ENCODE results near the gene DNAJC4.

The DNAJC4 gene

GRCh38 chr11:64230985-64231365 lies 627 bp downstream of the DNAJC4 start:
- no peak for DNase-seq

GRCh38 chr11:64231546-64231945 lies 1.2 kb downstream of the DNAJC4 start:
- no peak for DNase-seq

- no peak for DNase-seq
Measured at GRCh38 chr11:64232182-64232966, 2.0 kb downstream of the DNAJC4 start.

- no peak for DNase-seq
Measured at GRCh38 chr11:64232967-64233315, 2.6 kb downstream of the DNAJC4 start.

GRCh38 chr11:64233913-64234586 lies 3.7 kb downstream of the DNAJC4 start, which contains the start of gene VEGFB:
Gene VEGFB (plus strand): TSS chr11:64234584. CDS start chr11:64234834, 250 bp downstream.
- DNase-seq, result peak; percentile 25

GRCh38 chr11:64234647-64235379 lies 4.5 kb downstream of the DNAJC4 start:
- no peak for DNase-seq

- DNase-seq, result no peak
Measured at GRCh38 chr11:64235437-64236161, 5.3 kb downstream of the DNAJC4 start.

- no peak for DNase-seq
Measured at GRCh38 chr11:64237484-64237951, 7.2 kb downstream of the DNAJC4 start.

- DNase-seq, result no peak
Measured at GRCh38 chr11:64238076-64238475, 7.7 kb downstream of the DNAJC4 start.

- DNase-seq, result peak; percentile 68
Measured at GRCh38 chr11:64238999-64239398, 8.7 kb downstream of the DNAJC4 start.

GRCh38 chr11:64239662-64240434 lies 9.5 kb downstream of the DNAJC4 start:
- DNase-seq, result peak; percentile 98

GRCh38 chr11:64240435-64241240 lies 10.3 kb downstream of the DNAJC4 start, which contains the start of gene FKBP2:
Gene FKBP2 (plus strand): TSS chr11:64241095. CDS start chr11:64242388, 1,293 bp downstream.
- peak; percentile 99 for DNase-seq

GRCh38 chr11:64241241-64241490 lies 10.8 kb downstream of the DNAJC4 start:
- peak; percentile 100 for DNase-seq

GRCh38 chr11:64241491-64242374 lies 11.4 kb downstream of the DNAJC4 start:
- DNase-seq, result peak; percentile 25

GRCh38 chr11:64243236-64243854 lies 13.0 kb downstream of the DNAJC4 start:
- DNase-seq, result no peak

GRCh38 chr11:64244107-64244506 lies 13.8 kb downstream of the DNAJC4 start:
- DNase-seq, result no peak

- no peak for DNase-seq
Measured at GRCh38 chr11:64244966-64245365, 14.6 kb downstream of the DNAJC4 start.

GRCh38 chr11:64245401-64245796 lies 15.1 kb downstream of the DNAJC4 start:
- no peak for DNase-seq

GRCh38 chr11:64245797-64246620 lies 15.7 kb downstream of the DNAJC4 start:
- DNase-seq, result peak; percentile 78

All from inflammatory macrophage treated with lipopolysaccharide for 4 hours (primary cell).